ENCODE results near the gene KIF6.

KIF6 gene

DNA sequence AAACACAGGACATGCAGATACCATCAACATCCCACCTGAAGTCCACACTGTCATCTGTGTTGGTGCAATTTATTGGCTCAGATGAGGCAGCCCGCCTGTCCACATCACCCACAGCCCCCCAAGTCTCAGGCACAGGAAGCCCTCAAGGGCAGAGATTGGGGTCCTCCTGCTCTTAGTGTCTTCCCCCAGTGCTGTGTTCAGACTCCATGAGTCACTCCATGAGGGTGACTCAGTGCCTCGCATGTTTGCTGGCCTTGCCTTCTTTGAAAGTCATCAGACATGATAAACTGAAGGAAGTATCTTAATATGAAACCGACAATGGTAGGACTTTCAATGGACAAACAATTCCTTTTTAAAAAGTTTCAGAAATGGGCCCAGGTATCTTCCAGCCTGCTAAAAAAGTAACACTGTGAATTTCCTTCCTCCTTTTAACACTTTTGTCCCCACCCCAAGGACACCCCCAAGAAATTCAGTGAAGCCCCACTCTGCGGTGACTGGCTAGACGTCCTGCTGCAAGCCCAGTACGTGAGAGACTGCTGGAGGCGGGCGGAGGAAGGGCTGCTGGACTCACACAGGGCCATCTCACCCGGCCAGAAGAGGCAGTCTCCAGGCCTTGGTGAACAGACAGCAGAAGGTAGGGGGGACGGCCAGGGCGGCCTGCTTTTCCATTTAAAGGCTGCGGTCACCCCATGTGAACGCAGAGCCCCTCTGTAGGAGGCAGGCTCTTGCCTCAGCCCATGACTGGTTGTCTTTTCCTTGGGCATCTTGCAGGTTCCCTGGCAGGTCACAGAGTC, 359.7 kb downstream of the KIF6 start:
- Histone ChIP-seq H3K36me3 (ENCODE audit: control insufficient read depth, insufficient read depth, low read length) (no peaks in the 10 kb centered on the region), H3K9ac (ENCODE audit: low read length) (no peak overlapping the region), H3K4me3 (ENCODE audit: low read length) (no peak overlapping the region), H3K4me1 (ENCODE audit: control insufficient read depth, insufficient read depth, low read length) (no peaks in the 10 kb centered on the region), H3K9me3 (ENCODE audit: control insufficient read depth, low read length) (no peaks in the 10 kb centered on the region), H3K27me3 (ENCODE audit: control insufficient read depth, insufficient read depth, low read length) (no peaks in the 10 kb centered on the region)

DNA sequence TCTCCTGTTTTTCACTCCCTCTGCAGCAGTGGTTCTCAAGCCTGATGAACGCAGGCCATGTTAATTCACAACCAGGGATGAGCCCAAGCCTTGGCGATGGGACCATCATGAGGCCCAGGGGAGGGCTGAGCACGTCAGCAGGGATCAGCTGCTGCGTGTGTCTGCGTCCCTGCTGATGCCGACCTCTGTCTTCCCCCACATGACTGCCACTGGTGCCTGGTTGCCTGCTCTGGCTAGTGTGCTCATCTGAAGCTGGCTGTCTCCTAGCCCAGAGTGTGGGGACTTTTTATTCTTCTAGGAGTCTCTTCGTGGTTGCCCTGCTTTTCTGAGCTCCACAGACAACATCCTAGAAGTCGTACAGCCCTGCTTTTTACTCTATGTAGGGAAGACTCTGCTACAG, 361.9 kb downstream of the KIF6 start:
- H3K4me1 ChIP-seq (ENCODE audit: control insufficient read depth, insufficient read depth, low read length): no peaks in the 10 kb centered on the region
- no peak overlapping the region for H3K9ac ChIP-seq (ENCODE audit: low read length)
- H3K4me3 ChIP-seq (ENCODE audit: low read length): no peak overlapping the region
- no peaks in the 10 kb centered on the region for H3K36me3 ChIP-seq (ENCODE audit: control insufficient read depth, insufficient read depth, low read length)
- no peaks in the 10 kb centered on the region for H3K27me3 ChIP-seq (ENCODE audit: control insufficient read depth, insufficient read depth, low read length)
- no peaks in the 10 kb centered on the region for H3K9me3 ChIP-seq (ENCODE audit: control insufficient read depth, low read length)

DNA sequence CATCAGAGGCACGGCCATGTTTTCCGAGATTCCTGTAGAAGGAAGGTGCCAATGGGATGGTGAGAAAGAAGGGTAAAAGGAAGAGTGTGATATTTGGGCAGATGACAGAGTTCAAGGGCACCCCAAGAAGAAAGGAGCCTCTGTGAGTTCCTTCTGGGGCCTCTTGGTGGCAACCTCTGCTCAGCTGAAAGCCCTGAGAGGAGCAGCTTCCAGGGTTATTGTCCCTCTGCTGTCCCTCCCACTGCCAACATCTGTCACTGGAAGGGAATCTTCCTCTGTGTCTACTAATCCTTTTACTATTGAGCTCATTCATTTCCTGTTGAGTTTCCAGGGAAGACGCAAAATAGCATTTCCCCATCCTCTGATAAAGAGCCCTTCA, 362.7 kb downstream of the KIF6 start:
- H3K4me3 ChIP-seq (ENCODE audit: low read length): no peak overlapping the region
- H3K27me3 ChIP-seq (ENCODE audit: control insufficient read depth, insufficient read depth, low read length): no peaks in the 10 kb centered on the region
- H3K9me3 ChIP-seq (ENCODE audit: control insufficient read depth, low read length): no peaks in the 10 kb centered on the region
- no peaks in the 10 kb centered on the region for H3K4me1 ChIP-seq (ENCODE audit: control insufficient read depth, insufficient read depth, low read length)
- no peaks in the 10 kb centered on the region for H3K36me3 ChIP-seq (ENCODE audit: control insufficient read depth, insufficient read depth, low read length)
- no peak overlapping the region for H3K9ac ChIP-seq (ENCODE audit: low read length)

DNA sequence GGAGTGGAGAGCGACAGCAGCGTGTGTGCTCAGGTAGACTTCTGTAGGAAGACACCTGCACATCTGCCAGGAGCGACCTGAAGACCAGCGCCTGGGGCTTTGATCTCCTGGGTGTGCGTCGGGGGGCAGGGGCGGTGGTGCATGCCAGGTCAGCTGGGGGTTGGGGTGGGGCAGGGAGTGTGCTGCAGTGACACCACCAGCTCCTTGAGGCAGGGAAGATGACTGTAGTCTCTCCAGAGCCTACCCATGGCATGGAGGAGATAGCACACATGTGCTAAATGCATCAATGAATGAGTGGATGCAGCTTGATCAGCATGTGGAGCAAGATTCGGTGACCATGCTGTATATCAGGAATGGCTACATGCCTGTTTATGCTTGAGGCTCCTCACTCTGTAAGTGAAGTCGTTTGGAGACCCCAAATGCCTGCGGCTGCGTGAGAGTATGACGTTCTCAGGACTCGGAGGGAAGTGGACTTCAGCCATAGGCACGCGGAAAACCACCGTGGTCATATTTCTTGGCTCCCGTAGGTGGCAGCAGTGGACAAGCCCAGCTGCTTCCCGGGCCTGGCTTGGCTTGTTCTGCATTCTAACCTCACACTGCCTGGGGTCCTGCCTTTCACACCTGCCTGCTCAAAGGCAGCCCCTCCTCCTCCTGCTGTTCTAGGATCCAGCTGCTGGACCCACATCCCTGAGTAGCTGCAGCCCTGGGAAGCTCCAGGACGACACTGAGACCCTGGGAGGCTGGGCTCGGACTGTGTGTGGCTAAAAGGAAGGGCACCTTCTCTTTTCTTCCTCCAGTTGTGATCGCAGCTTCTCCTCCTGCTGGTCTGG, 363.3 kb downstream of the KIF6 start:
- no peaks in the 10 kb centered on the region for H3K36me3 ChIP-seq (ENCODE audit: control insufficient read depth, insufficient read depth, low read length)
- no peak overlapping the region for H3K9ac ChIP-seq (ENCODE audit: low read length)
- H3K9me3 ChIP-seq (ENCODE audit: control insufficient read depth, low read length): no peaks in the 10 kb centered on the region
- no peaks in the 10 kb centered on the region for H3K4me1 ChIP-seq (ENCODE audit: control insufficient read depth, insufficient read depth, low read length)
- H3K4me3 ChIP-seq (ENCODE audit: low read length): no peak overlapping the region
- H3K27me3 ChIP-seq (ENCODE audit: control insufficient read depth, insufficient read depth, low read length): no peaks in the 10 kb centered on the region

DNA sequence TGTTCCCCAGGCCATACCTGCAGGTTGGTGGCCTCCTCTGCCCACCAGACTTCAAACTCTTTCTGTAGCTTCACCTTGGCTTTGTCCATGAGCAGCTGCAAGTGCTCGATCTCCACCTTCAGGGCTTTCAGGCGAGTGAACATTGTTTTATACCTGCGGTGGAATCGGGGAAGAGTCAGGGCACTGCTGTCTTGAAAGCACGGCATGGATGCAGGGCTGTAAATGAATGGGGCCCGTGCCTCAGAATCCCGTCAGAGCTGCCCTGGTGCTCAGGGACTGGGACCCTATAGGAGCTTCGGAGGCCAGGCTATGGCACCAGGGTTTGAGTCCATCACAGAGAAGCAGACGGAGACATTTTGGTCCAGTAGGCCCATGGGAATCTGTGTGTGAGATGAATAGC, 364.8 kb downstream of the KIF6 start:
- no peak overlapping the region for H3K4me3 ChIP-seq (ENCODE audit: low read length)
- no peaks in the 10 kb centered on the region for H3K36me3 ChIP-seq (ENCODE audit: control insufficient read depth, insufficient read depth, low read length)
- H3K9me3 ChIP-seq (ENCODE audit: control insufficient read depth, low read length): no peaks in the 10 kb centered on the region
- H3K27me3 ChIP-seq (ENCODE audit: control insufficient read depth, insufficient read depth, low read length): no peaks in the 10 kb centered on the region
- no peak overlapping the region for H3K9ac ChIP-seq (ENCODE audit: low read length)
- no peaks in the 10 kb centered on the region for H3K4me1 ChIP-seq (ENCODE audit: control insufficient read depth, insufficient read depth, low read length)

DNA sequence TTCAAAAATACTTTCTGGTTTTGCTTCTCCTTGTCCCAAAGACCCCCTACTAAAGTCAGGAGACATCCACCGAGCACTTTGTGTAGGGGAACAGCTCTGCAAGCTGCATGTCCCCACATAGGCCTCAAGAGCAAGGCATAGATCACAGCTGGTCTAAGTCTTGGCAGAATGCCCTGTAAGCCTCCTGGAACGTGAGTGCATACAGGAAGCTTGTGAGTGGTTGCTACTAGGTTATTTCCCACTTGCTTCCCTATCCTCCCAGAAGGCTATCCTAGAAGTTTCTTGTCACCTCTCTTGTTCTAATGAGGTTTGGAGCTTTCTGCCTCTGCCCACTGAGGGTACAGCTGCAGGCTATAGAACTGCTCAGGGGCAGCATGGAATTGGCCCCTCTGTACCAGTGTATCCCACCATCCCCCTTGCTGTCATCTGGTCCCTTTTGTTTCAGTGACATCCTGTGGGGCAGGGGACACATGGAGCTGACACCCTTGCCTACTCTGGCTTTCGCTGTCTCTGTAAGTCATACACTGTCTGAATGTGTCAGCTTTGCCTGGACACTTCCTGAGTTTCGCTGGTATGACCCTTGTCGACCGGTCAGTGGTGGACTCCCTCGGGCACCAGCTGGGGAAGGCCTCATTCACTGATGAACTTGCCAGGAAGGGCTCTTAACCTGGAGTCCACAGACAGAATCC, 367.1 kb downstream of the KIF6 start:
- Histone ChIP-seq H3K9ac (ENCODE audit: low read length) (no peak overlapping the region), H3K9me3 (ENCODE audit: control insufficient read depth, low read length) (no peaks in the 10 kb centered on the region)

DNA sequence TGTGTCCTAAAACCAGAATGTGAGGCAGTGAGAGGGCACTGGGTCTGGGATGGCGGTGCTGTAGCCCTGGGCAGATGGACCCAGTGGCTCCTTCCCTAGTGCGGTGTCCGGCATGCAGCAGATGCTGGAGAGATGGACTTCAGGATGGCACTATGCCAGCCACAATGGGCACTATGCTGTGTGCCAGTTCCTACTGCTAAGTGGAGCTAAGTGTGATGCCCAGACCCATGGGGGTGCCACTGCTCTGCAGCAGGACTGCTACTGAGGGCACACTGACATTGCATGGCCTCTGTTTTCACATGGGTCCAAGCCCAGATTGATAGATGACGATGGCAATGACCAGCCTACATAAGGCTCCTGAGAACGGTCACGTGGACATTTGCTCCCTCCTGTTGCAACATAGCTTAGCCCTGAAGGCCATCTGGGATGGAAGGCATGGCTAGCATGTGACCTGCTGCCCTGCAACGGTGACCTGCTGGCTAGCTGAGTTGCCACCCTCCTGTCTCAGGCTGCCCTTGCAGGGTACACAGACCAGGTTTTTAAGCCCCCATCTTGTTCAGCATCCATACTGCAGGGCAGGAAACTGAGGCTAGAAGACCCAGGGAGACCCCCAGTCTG, 371.4 kb downstream of the KIF6 start:
- no peak overlapping the region for H3K9ac ChIP-seq (ENCODE audit: low read length)
- no peaks in the 10 kb centered on the region for H3K36me3 ChIP-seq (ENCODE audit: control insufficient read depth, insufficient read depth, low read length)
- no peak overlapping the region for H3K4me3 ChIP-seq (ENCODE audit: low read length)
- no peaks in the 10 kb centered on the region for H3K4me1 ChIP-seq (ENCODE audit: control insufficient read depth, insufficient read depth, low read length)
- no peaks in the 10 kb centered on the region for H3K9me3 ChIP-seq (ENCODE audit: control insufficient read depth, low read length)
- no peaks in the 10 kb centered on the region for H3K27me3 ChIP-seq (ENCODE audit: control insufficient read depth, insufficient read depth, low read length)

More for the DNA sequence above, 367.1 kb downstream of the KIF6 start:
- Histone ChIP-seq H3K27me3 (ENCODE audit: control insufficient read depth, insufficient read depth, low read length) (no peaks in the 10 kb centered on the region), H3K36me3 (ENCODE audit: control insufficient read depth, insufficient read depth, low read length) (no peaks in the 10 kb centered on the region), H3K4me1 (ENCODE audit: control insufficient read depth, insufficient read depth, low read length) (no peaks in the 10 kb centered on the region), H3K4me3 (ENCODE audit: low read length) (no peak overlapping the region)

DNA sequence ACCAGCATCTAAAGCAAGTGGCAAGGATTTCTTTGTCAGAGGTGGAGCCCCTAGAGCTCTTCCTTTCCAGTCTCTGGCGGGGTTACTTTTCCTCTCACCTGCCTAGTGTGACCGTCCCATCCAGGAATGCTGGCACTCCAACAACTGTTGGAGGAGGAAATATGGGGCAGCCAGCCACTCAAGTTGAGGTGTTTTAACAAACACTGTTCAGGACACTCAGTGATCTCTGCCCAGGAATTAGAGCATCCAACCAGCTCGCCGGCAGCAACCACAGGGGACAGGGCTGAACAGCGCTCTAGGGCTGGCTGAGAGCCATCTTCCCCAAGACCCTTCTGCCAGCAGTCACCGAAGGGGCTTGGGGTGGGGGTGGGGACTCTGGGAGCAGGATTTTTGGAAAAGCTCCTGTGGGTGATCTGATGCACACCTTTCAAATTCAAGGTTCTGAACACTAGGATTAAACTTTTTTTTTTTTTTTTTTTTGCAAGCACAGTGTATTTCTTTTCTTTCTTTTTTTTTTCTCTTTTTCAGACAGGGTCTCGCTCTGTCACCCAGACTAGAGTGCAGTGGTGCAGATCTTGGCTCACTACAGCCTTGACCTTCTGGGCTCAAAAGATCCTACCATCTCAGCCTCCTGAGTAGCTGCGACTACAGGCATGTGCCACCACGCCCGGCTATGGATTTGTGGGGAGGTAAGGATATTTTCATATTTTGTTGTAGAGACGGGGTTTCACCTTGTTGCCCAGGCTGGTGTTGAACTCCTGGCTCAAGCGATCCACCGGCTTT, 374.3 kb downstream of the KIF6 start:
- Histone ChIP-seq H3K36me3 (ENCODE audit: control insufficient read depth, insufficient read depth, low read length) (no peaks in the 10 kb centered on the region), H3K9ac (ENCODE audit: low read length) (no peak overlapping the region), H3K9me3 (ENCODE audit: control insufficient read depth, low read length) (no peaks in the 10 kb centered on the region), H3K27me3 (ENCODE audit: control insufficient read depth, insufficient read depth, low read length) (no peaks in the 10 kb centered on the region), H3K4me3 (ENCODE audit: low read length) (no peak overlapping the region), H3K4me1 (ENCODE audit: control insufficient read depth, insufficient read depth, low read length) (no peaks in the 10 kb centered on the region)

DNA sequence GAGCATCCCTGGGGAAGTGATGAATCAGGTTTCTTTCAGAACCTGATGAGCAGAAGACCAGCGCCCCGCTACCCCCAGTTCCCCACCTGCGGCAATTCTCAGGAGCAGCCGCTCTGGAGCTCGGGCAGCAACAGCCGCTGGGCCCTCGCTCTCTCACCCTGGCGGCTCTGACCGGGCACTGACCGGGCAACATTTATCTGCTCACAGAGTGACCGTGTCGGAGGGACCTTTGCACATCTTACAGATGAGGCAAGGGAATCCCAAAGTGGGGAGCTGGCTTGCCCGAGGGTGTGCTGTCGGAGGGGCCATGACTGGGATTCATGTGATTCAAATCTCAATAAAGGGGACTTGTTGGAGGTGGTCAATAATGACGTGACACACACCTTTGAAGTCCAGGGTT, 376.5 kb downstream of the KIF6 start:
- Histone ChIP-seq H3K9ac (ENCODE audit: low read length) (no peak overlapping the region), H3K36me3 (ENCODE audit: control insufficient read depth, insufficient read depth, low read length) (no peaks in the 10 kb centered on the region), H3K4me3 (ENCODE audit: low read length) (no peak overlapping the region), H3K4me1 (ENCODE audit: control insufficient read depth, insufficient read depth, low read length) (no peaks in the 10 kb centered on the region), H3K9me3 (ENCODE audit: control insufficient read depth, low read length) (no peaks in the 10 kb centered on the region), H3K27me3 (ENCODE audit: control insufficient read depth, insufficient read depth, low read length) (no peaks in the 10 kb centered on the region)

DNA sequence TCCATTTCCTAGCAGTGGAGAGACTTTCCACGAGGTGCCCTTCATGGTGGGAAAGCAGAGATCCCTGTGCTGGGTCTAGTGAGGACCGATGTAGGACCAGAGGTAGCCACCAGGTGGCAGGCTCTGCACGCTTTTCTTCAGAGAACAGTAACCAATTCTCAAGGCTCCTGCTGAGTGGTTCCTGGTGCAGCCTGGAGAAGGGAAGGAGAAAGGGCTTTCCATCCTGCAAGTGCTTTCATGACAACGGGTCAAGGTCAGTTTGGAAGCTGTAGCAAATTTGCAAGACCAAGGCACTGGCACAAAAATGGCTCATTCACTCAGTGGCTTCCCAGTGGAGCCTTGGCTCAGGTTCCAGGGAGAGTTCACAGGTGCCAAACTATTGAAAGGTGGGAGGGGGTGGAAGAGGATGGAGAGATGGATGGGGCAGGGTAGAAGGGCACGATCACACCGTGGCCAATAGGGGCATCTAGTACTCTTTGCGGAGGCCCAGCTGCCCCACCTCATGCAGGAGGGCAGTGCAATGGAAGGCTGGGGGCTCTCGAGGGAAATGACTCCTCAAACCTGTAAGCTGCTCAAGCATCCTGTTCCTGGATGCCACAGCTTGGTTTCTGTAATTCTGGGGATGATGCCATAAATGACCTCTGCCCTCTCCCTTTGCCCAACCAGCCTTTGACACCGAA, 377.2 kb downstream of the KIF6 start:
- H3K4me1 ChIP-seq (ENCODE audit: control insufficient read depth, insufficient read depth, low read length): no peaks in the 10 kb centered on the region
- no peaks in the 10 kb centered on the region for H3K36me3 ChIP-seq (ENCODE audit: control insufficient read depth, insufficient read depth, low read length)
- H3K4me3 ChIP-seq (ENCODE audit: low read length): no peak overlapping the region
- H3K9me3 ChIP-seq (ENCODE audit: control insufficient read depth, low read length): no peaks in the 10 kb centered on the region
- H3K27me3 ChIP-seq (ENCODE audit: control insufficient read depth, insufficient read depth, low read length): no peaks in the 10 kb centered on the region
- H3K9ac ChIP-seq (ENCODE audit: low read length): no peak overlapping the region

DNA sequence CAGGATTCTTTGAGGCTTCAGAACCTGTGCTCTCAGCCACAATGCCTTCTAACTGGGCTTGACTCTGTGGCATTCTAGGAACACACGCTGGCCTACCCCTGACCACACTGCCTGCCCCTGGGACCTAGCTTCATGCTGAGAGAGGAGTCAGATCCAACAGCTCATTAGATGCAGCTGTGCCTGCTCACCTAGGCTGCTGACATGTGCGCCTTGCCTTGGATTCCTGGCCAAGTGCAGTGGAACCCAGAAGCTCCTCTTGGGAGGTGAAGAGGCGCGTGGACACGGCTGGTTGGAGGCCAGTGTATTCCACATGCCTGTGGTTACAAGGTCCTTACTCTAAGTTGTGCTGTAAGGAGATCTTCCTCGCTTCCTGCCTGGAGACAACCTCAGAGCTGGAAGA, 378.0 kb downstream of the KIF6 start:
- H3K9ac ChIP-seq (ENCODE audit: low read length): no peak overlapping the region
- H3K27me3 ChIP-seq (ENCODE audit: control insufficient read depth, insufficient read depth, low read length): no peaks in the 10 kb centered on the region
- no peaks in the 10 kb centered on the region for H3K36me3 ChIP-seq (ENCODE audit: control insufficient read depth, insufficient read depth, low read length)
- no peaks in the 10 kb centered on the region for H3K4me1 ChIP-seq (ENCODE audit: control insufficient read depth, insufficient read depth, low read length)
- no peak overlapping the region for H3K4me3 ChIP-seq (ENCODE audit: low read length)
- H3K9me3 ChIP-seq (ENCODE audit: control insufficient read depth, low read length): no peaks in the 10 kb centered on the region
